ENCODE results near the gene MUC21. TPM values are rescaled to one million over a fixed set of nuclear protein-coding genes. Genes with fewer than 3 reads are reported as not detected.
A peak's percentile ranks its signal among the peaks of the same experiment; 100 is the strongest.

Gene MUC21
- total RNA-seq, 3 donors from 2014 or later = 0.12 TPM; not detected in 2

- no peak within 1 kb of the TSS for H3K4me3 ChIP-seq
- H3K36me3 ChIP-seq (ENCODE audit: low read depth) = no peaks in the 10 kb centered on the region
- DNase-seq (peak in 1 of 3 donors; percentile 6), ATAC-seq (peak; percentile 60)
- peaks cover 6% of the 10 kb centered on the region for H3K4me1 ChIP-seq (ENCODE audit: low read depth)
- intact Hi-C loops (cut with DNase I, micrococcal nuclease) = no loop called here
- no peaks in the 10 kb centered on the region for H3K9me3 ChIP-seq
- no peak for TF ChIP-seq CTCF (IDR thresholded peaks at IDR 0.05)
Observed at GRCh38 chr6:30940361-30940986, 43.0 kb upstream of the MUC21 start, which contains the start of gene MUCL3. MUCL3 (plus strand) TSS chr6:30940973; CDS start chr6:30941000, 27 bp downstream.

DNA sequence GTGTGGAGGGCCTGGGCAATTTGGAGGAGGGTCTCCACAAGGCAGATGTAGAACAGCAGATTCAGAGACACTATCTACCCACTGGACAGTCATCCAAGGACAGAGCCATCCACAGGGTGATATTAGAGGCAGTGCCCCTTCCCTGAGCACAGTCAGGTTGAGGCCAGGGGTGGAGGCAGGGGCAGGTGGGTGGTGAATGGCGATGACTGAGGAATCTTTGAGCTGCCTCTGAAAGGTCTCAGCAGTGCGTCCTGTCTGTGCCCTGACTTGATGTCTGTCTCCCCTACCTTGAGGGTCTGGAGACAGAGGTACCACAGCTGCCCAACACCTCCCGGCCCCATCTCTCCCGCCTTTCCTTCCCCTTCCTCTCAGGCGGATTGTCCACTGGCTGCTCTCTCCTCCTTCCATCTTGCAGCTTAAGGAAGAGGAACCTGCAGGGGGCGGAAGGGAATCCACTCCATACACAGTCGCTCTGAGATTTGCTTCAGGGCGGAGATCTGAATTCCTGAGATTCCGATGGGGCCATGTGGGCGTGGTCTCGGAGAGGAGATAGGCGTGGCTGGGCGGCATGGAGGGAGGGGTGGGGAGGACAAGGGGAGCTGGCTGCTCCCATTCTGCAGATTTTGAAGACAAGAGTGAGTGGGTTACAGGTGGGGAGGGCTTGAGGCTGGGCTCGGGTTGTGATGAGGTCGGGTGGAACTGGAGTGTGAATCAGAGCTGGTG lies 41.0 kb upstream of the MUC21 start:
- TF ChIP-seq CTCF (IDR thresholded peaks at IDR 0.05) = no peak
- ATAC-seq = peak; percentile 84
- DNase-seq = peak in 2 of 3 donors; percentile 75 to 78
- Histone ChIP-seq H3K9me3 (no peaks in the 10 kb centered on the region), H3K4me3 (no peak overlapping the region), H3K4me1 (ENCODE audit: low read depth) (peaks cover 6% of the 10 kb centered on the region), H3K36me3 (ENCODE audit: low read depth) (no peaks in the 10 kb centered on the region)
- intact Hi-C loops (cut with DNase I, micrococcal nuclease) = no loop called here

- H3K36me3 ChIP-seq (ENCODE audit: low read depth) = no peaks in the 10 kb centered on the region
- peaks cover 6% of the 10 kb centered on the region for H3K4me1 ChIP-seq (ENCODE audit: low read depth)
- no peaks in the 10 kb centered on the region for H3K9me3 ChIP-seq
- no peak for ATAC-seq
- no peak for TF ChIP-seq CTCF (IDR thresholded peaks at IDR 0.05)
- no peak overlapping the region for H3K4me3 ChIP-seq
- no peak for DNase-seq
- intact Hi-C loops (cut with DNase I, micrococcal nuclease) = no loop called here
Observed at GRCh38 chr6:30944051-30944450, 39.5 kb upstream of the MUC21 start.

- intact Hi-C loops (cut with DNase I, micrococcal nuclease) = no loop called here
- ATAC-seq (no peak), DNase-seq (no peak)
- H3K4me3 ChIP-seq = no peak overlapping the region
- no peak for TF ChIP-seq CTCF (IDR thresholded peaks at IDR 0.05)
- H3K4me1 ChIP-seq (ENCODE audit: low read depth) = peaks cover 6% of the 10 kb centered on the region
- no peaks in the 10 kb centered on the region for H3K9me3 ChIP-seq
- H3K36me3 ChIP-seq (ENCODE audit: low read depth) = no peaks in the 10 kb centered on the region
Observed at GRCh38 chr6:30945281-30945680, 38.2 kb upstream of the MUC21 start.

GRCh38 chr6:30947231-30947630 lies 36.3 kb upstream of the MUC21 start:
- H3K9me3 ChIP-seq = no peaks in the 10 kb centered on the region
- H3K4me1 ChIP-seq (ENCODE audit: low read depth) = peaks cover 4% of the 10 kb centered on the region
- DNase-seq (no peak), ATAC-seq (no peak)
- no peaks in the 10 kb centered on the region for H3K36me3 ChIP-seq (ENCODE audit: low read depth)
- H3K4me3 ChIP-seq = no peak overlapping the region
- no peak for TF ChIP-seq CTCF (IDR thresholded peaks at IDR 0.05)
- intact Hi-C loops (cut with DNase I, micrococcal nuclease) = no loop called here

Data from mucosa of descending colon (tissue), 3 donors.